IPS-15b (cell line): ENCODE measurements around the gene CDH23.

Source experiments
- H3K27me3 ChIP-seq: one replicate; pipeline ENCODE4 v1.6.1; 2013; ENCODE audit warnings: low read length; ENCODE audit not compliant: control insufficient read depth, insufficient read depth
- H3K36me3 ChIP-seq: one replicate; pipeline ENCODE4 v1.6.1; 2013; ENCODE audit warnings: low read length; ENCODE audit not compliant: control insufficient read depth, insufficient read depth
- H3K4me1 ChIP-seq: one replicate; pipeline ENCODE4 v1.6.1; 2013; ENCODE audit warnings: mild to moderate bottlenecking, low read length; ENCODE audit not compliant: control insufficient read depth, insufficient read depth
- H3K4me3 ChIP-seq: one replicate; pipeline ENCODE4 v1.5.1; 2013; ENCODE audit warnings: low read depth, low read length
- H3K9ac ChIP-seq: one replicate; pipeline ENCODE4 v1.6.1; 2013; ENCODE audit warnings: low read depth, mild to moderate bottlenecking, low read length
- H3K9me3 ChIP-seq: one replicate; pipeline ENCODE4 v1.6.1; 2013; ENCODE audit warnings: mild to moderate bottlenecking, low read length; ENCODE audit not compliant: control insufficient read depth, insufficient read depth

CDH23 gene

GRCh38 chr10:71812913-71813590, 416.3 kb downstream of the CDH23 start:
- Histone ChIP-seq H3K36me3 (peaks cover 29% of the 10 kb centered on the region), H3K4me3 (no peak overlapping the region), H3K9ac (no peak overlapping the region), H3K27me3 (no peaks in the 10 kb centered on the region), H3K9me3 (no peaks in the 10 kb centered on the region), H3K4me1 (no peaks in the 10 kb centered on the region)

- Histone ChIP-seq H3K36me3 (peaks cover 44% of the 10 kb centered on the region), H3K4me3 (no peak overlapping the region), H3K9ac (no peak overlapping the region), H3K9me3 (no peaks in the 10 kb centered on the region), H3K27me3 (no peaks in the 10 kb centered on the region), H3K4me1 (no peaks in the 10 kb centered on the region)
Measured at GRCh38 chr10:71814922-71815411, 418.2 kb downstream of the CDH23 start.

GRCh38 chr10:71815515-71816130, 418.9 kb downstream of the CDH23 start:
- peaks cover 49% of the 10 kb centered on the region for H3K36me3 ChIP-seq
- no peak overlapping the region for H3K9ac ChIP-seq
- H3K9me3 ChIP-seq = no peaks in the 10 kb centered on the region
- H3K27me3 ChIP-seq = no peaks in the 10 kb centered on the region
- H3K4me1 ChIP-seq = no peaks in the 10 kb centered on the region
- H3K4me3 ChIP-seq = no peak overlapping the region

GRCh38 chr10:71816421-71816851, 419.7 kb downstream of the CDH23 start:
- Histone ChIP-seq H3K9me3 (no peaks in the 10 kb centered on the region), H3K4me1 (no peaks in the 10 kb centered on the region), H3K27me3 (no peaks in the 10 kb centered on the region), H3K36me3 (peaks cover 57% of the 10 kb centered on the region), H3K4me3 (no peak overlapping the region), H3K9ac (no peak overlapping the region)

GRCh38 chr10:71816936-71817618, 420.4 kb downstream of the CDH23 start:
- Histone ChIP-seq H3K36me3 (peaks cover 63% of the 10 kb centered on the region), H3K9me3 (no peaks in the 10 kb centered on the region), H3K4me3 (no peak overlapping the region), H3K27me3 (no peaks in the 10 kb centered on the region), H3K9ac (no peak overlapping the region), H3K4me1 (no peaks in the 10 kb centered on the region)

GRCh38 chr10:71817831-71818655, 421.3 kb downstream of the CDH23 start:
- no peaks in the 10 kb centered on the region for H3K27me3 ChIP-seq
- H3K4me1 ChIP-seq = no peaks in the 10 kb centered on the region
- peaks cover 71% of the 10 kb centered on the region for H3K36me3 ChIP-seq
- H3K4me3 ChIP-seq = no peak overlapping the region
- H3K9me3 ChIP-seq = no peaks in the 10 kb centered on the region
- H3K9ac ChIP-seq = no peak overlapping the region

GRCh38 chr10:71818674-71819260, 422.0 kb downstream of the CDH23 start:
- Histone ChIP-seq H3K4me1 (no peaks in the 10 kb centered on the region), H3K9ac (no peak overlapping the region), H3K4me3 (no peak overlapping the region), H3K27me3 (no peaks in the 10 kb centered on the region), H3K36me3 (peaks cover 76% of the 10 kb centered on the region), H3K9me3 (no peaks in the 10 kb centered on the region)

- H3K4me1 ChIP-seq = no peaks in the 10 kb centered on the region
- peaks cover 76% of the 10 kb centered on the region for H3K36me3 ChIP-seq
- no peak overlapping the region for H3K4me3 ChIP-seq
- H3K9ac ChIP-seq = no peak overlapping the region
- H3K27me3 ChIP-seq = no peaks in the 10 kb centered on the region
- no peaks in the 10 kb centered on the region for H3K9me3 ChIP-seq
Measured at GRCh38 chr10:71819441-71819861, 422.7 kb downstream of the CDH23 start.

- Histone ChIP-seq H3K27me3 (no peaks in the 10 kb centered on the region), H3K9ac (no peak overlapping the region), H3K36me3 (peaks cover 78% of the 10 kb centered on the region), H3K4me3 (no peak overlapping the region), H3K4me1 (no peaks in the 10 kb centered on the region), H3K9me3 (no peaks in the 10 kb centered on the region)
Measured at GRCh38 chr10:71819985-71820384, 423.3 kb downstream of the CDH23 start.

- no peak overlapping the region for H3K4me3 ChIP-seq
- H3K36me3 ChIP-seq = peaks cover 80% of the 10 kb centered on the region
- no peak overlapping the region for H3K9ac ChIP-seq
- H3K4me1 ChIP-seq = no peaks in the 10 kb centered on the region
- H3K9me3 ChIP-seq = no peaks in the 10 kb centered on the region
- no peaks in the 10 kb centered on the region for H3K27me3 ChIP-seq
Measured at GRCh38 chr10:71820966-71821365, 424.2 kb downstream of the CDH23 start.
